NB4 (cell line): ENCODE measurements around the gene RPS19BP1.

Experiments
- DNase-seq: peaks from one replicate; pipeline ENCODE4 v3.0.0; 2010; ENCODE audit warnings: low read depth
- H3K4me3 ChIP-seq: one replicate; pipeline ENCODE4 v1.5.1; 2011; ENCODE audit warnings: mild to moderate bottlenecking, low read depth, low read length, moderate library complexity
- MYC ChIP-seq: IDR thresholded peaks from 2 replicates; pipeline ENCODE4 v1.6.1; 2011; ENCODE audit warnings: low read depth, low read length
- POLR2A ChIP-seq: IDR thresholded peaks from 2 replicates; pipeline ENCODE4 v1.6.1; 2011; ENCODE audit warnings: mild to moderate bottlenecking; ENCODE audit not compliant: insufficient read length; ENCODE audit errors: extremely low read depth
- TF ChIP-seq, protein P1 (sequence below): IDR thresholded peaks from 2 replicates; pipeline ENCODE4 v1.6.1; 2011; ENCODE audit warnings: low read depth, low read length
- TF ChIP-seq, protein P2 (sequence below): IDR thresholded peaks from one replicate; pipeline ENCODE4 v1.5.1; 2012; ENCODE audit warnings: low read depth, low read length

The RPS19BP1 gene

DNA sequence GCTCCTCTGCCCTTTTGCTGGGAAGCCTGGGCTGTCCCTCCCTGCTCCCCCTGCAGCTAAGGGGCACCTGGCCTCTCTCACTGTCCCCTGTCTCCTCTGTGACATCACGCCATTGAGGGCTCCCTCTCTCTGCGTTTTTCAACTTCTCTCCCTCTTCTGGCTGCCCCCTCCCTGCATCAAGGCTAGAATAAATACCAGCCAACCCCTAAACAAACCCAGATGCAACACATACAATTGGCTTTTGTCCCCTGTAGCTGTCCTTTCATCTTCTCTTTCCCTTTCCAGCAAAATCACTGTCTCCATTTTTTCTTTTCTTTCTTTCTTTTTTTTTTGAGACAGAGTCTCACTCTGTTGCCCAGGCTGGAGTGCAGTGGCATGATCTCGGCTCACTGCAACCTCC, 33.7 kb downstream of the RPS19BP1 start:
- H3K4me3 ChIP-seq: no peak overlapping the region
- no peak for DNase-seq
- TF ChIP-seq, protein P1, sequence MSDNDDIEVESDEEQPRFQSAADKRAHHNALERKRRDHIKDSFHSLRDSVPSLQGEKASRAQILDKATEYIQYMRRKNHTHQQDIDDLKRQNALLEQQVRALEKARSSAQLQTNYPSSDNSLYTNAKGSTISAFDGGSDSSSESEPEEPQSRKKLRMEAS: no peak
- TF ChIP-seq MYC (no peak), POLR2A (no peak)
- TF ChIP-seq, protein P2, sequence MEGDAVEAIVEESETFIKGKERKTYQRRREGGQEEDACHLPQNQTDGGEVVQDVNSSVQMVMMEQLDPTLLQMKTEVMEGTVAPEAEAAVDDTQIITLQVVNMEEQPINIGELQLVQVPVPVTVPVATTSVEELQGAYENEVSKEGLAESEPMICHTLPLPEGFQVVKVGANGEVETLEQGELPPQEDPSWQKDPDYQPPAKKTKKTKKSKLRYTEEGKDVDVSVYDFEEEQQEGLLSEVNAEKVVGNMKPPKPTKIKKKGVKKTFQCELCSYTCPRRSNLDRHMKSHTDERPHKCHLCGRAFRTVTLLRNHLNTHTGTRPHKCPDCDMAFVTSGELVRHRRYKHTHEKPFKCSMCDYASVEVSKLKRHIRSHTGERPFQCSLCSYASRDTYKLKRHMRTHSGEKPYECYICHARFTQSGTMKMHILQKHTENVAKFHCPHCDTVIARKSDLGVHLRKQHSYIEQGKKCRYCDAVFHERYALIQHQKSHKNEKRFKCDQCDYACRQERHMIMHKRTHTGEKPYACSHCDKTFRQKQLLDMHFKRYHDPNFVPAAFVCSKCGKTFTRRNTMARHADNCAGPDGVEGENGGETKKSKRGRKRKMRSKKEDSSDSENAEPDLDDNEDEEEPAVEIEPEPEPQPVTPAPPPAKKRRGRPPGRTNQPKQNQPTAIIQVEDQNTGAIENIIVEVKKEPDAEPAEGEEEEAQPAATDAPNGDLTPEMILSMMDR: no peak

- no peak overlapping the region for H3K4me3 ChIP-seq
- DNase-seq: no peak
- TF ChIP-seq POLR2A (no peak), MYC (no peak)
- TF ChIP-seq, protein P1: no peak
- TF ChIP-seq, protein P2: no peak
These were observed 34.2 kb downstream of the RPS19BP1 start for GRCh38 chr22:39498368-39498767.

GRCh38 chr22:39497429-39497828, 35.1 kb downstream of the RPS19BP1 start:
- TF ChIP-seq POLR2A: no peak
- no peak for TF ChIP-seq MYC
- TF ChIP-seq, protein P2: no peak
- TF ChIP-seq, protein P1: no peak

DNA sequence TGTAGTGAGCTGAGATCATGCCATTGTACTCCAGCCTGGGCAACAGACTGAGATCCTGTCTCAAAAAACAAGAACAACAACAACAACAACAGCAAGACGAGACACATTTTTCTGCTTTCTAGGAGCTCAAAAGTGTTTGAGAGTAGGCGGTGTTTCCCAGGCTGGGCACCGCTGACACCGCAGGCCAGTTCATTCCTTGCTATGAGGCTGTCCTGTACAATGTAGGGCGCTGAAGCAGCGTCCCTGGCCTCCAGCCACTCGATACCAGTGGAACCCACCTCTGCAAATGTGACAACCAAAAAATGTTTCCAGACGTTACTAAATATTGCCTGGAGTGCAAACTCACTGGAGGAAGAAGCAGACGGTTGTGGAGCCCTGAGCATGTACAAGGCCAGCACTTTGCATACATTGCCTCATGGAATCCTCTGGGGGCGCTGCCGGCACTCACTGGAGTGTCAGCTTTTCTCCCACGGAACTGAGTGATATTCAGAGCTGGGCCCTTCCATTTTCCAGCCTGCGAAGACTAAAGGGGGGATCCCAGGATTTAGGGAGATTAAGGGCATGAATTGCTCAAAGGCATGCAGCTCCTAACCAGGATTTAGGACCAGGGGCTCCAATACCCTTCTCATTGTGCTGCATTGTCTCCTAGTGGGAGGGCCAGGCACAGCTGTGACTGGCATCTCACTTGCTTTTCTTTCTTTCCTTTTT, 36.3 kb downstream of the RPS19BP1 start:
- TF ChIP-seq MYC (0 out of 2 replicates have a peak, but pooled peaks have one; percentile 13), POLR2A (no peak)
- TF ChIP-seq, protein P2: peak; percentile 90
- TF ChIP-seq, protein P1: 0 out of 2 replicates have a peak, but pooled peaks have one; percentile 24
- no peak overlapping the region for H3K4me3 ChIP-seq
- peak; percentile 80 for DNase-seq

More at GRCh38 chr22:39497429-39497828, 35.1 kb downstream of the RPS19BP1 start:
- H3K4me3 ChIP-seq: no peak overlapping the region
- no peak for DNase-seq

- H3K4me3 ChIP-seq: no peak overlapping the region
- TF ChIP-seq MYC: no peak
- no peak for TF ChIP-seq POLR2A
- TF ChIP-seq, protein P1: no peak
- TF ChIP-seq, protein P2: no peak
- DNase-seq: no peak
These were observed 38.0 kb downstream of the RPS19BP1 start for GRCh38 chr22:39494471-39495120.
